Activated T-helper 2 cell treated with anti-CD3 and anti-CD28 coated beads, Interferon-gamma antibody, Interleukin-2, Interleukin-4, amounts not matched to agents 10 μg/mL and 5 μg/mL and 100 μg/mL, durations not matched to agents 14 hours and 24 hours and 36 hours (primary cell): Measurements from ENCODE around the gene CEACAM16. TPM values are rescaled to one million over a fixed set of nuclear protein-coding genes. Genes with fewer than 3 reads are reported as not detected.
"Not testable (repeated sequence)": the region's sequence is repeated elsewhere in the genome, so short reads cannot be mapped to it uniquely, and the experiment has no call there.

ENCODE experiments used
- DNase-seq: peaks from one replicate; pipeline ENCODE4 v3.0.0; 2021; ENCODE audit warnings: low spot score
- H3K27ac Mint-ChIP-seq: one replicate; pipeline ENCODE4 v1.8.0; 2021; ENCODE audit warnings: mixed read lengths
- H3K27me3 Mint-ChIP-seq: one replicate; pipeline ENCODE4 v1.8.0; 2021; ENCODE audit warnings: low read depth, mixed read lengths
- H3K36me3 Mint-ChIP-seq: one replicate; pipeline ENCODE4 v1.8.0; 2021; ENCODE audit warnings: low read depth, mixed read lengths
- H3K4me1 Mint-ChIP-seq: one replicate; pipeline ENCODE4 v1.8.0; 2021; ENCODE audit warnings: low read depth, mixed read lengths
- H3K4me3 Mint-ChIP-seq: one replicate; pipeline ENCODE4 v1.8.0; 2021; ENCODE audit warnings: low read depth, mild to moderate bottlenecking, moderate library complexity, mixed read lengths
- H3K9me3 Mint-ChIP-seq: one replicate; pipeline ENCODE4 v1.8.0; 2021; ENCODE audit warnings: mixed read lengths
- intact Hi-C: fragments of 100-400 bp; cut with micrococcal nuclease; formaldehyde crosslinking; loops from one replicate; pipeline ENCODE4 v1.15.1; 2023
- total RNA-seq: library from RNA; stranded (reverse); gene quantifications from 2 replicates; pipeline ENCODE4 v1.2.3, GENCODE V29; 2022

The CEACAM16 gene
- total RNA-seq, 1 donor from 2014 or later, result not detected

DNA sequence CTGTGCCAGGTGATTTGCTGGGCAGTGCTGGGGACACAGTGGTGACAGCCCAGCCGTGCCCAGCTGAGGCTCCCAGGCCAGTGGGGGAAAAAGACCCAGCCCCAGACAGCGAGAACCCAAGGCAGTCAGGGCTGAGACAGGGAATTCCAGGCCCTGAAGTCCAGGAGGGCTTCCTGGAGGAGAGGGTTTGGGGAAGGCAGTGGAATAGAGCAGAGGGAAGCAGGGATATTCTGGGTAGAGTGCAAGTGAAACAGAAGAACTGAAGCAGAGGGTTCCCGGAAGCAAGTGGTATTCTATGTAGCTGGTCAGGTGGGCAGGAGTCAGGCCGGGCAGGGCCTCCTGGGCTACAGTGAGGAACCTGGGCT, 1.3 kb upstream of the CEACAM16 start:
- H3K9me3 Mint-ChIP-seq, result no peaks in the 10 kb centered on the region
- no peak for DNase-seq
- H3K4me1 Mint-ChIP-seq, result peaks cover 9% of the 10 kb centered on the region
- H3K4me3 Mint-ChIP-seq, result no peak overlapping the region
- no peaks in the 10 kb centered on the region for H3K36me3 Mint-ChIP-seq
- intact Hi-C loops, result loop anchor here (10.0 kb wide), 1 partner anchor 147 kb away; the partner anchor contains the start of gene NECTIN2
- H3K27me3 Mint-ChIP-seq, result peaks cover 5% of the 10 kb centered on the region
- H3K27ac Mint-ChIP-seq, result no peak overlapping the region

DNA sequence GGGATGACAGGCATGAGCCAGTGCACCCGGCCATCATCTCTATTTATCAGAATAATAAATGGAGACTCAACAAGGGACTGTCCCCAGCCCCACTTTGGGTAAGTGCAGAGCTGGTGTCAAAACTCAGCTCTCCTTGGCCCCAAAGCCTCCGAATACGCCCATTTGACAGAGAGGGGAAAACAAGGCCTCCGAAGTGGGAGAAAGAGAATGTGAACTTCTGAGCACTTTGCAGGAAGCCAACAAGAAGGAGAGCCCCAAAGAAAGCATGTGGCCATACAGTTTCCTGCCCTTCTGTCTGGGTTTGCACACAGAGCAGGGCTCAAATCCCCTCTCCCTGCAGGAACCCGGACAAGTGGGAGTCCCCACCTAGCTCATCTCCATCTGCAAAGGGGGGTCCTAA, 1.6 kb downstream of the CEACAM16 start:
- no peaks in the 10 kb centered on the region for H3K4me1 Mint-ChIP-seq
- no peak overlapping the region for H3K4me3 Mint-ChIP-seq
- no peak overlapping the region for H3K27ac Mint-ChIP-seq
- intact Hi-C loops, result no loop called here
- peaks cover 2% of the 10 kb centered on the region for H3K27me3 Mint-ChIP-seq
- no peaks in the 10 kb centered on the region for H3K9me3 Mint-ChIP-seq
- no peak for DNase-seq
- H3K36me3 Mint-ChIP-seq, result no peaks in the 10 kb centered on the region

GRCh38 chr19:44701228-44701627, 2.3 kb downstream of the CEACAM16 start:
- Mint-ChIP-seq H3K36me3 (no peaks in the 10 kb centered on the region), H3K9me3 (no peaks in the 10 kb centered on the region)
- intact Hi-C loops, result no loop called here

DNA sequence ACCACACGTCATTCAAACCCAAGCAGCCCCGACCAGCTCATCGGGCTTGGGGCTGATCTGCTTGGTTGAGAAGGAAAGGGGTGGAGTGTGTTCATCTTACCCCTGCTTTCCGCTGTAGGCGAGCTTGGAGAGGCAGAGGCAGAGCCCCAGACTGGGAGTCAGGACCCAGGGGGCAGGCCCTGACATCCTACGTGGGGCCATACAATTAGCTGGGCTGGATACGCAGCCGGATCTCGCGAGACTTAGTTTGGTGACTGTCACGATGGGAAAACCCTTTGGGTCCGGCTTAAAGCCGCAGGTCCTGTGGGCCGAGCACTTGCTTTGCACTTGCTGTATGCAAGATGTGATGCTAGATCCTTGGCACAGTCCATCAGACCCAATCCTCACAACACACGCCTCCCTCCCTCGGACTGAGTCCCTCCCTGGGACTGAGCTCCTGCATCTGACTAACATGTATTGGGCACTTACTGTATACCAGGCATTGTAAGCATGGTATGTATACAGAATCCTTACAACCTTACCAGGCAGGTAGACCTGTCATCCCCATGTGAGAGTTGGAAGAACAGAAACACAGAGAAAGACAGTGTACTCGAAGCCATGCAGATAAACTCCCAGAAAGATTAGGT, 3.7 kb downstream of the CEACAM16 start:
- no peak for DNase-seq
- Mint-ChIP-seq H3K4me3 (no peak overlapping the region), H3K36me3 (no peaks in the 10 kb centered on the region), H3K27ac (no peak overlapping the region), H3K4me1 (no peaks in the 10 kb centered on the region), H3K27me3 (no peaks in the 10 kb centered on the region), H3K9me3 (no peaks in the 10 kb centered on the region)
- intact Hi-C loops, result no loop called here

More at GRCh38 chr19:44701228-44701627, 2.3 kb downstream of the CEACAM16 start:
- Mint-ChIP-seq H3K4me1 (no peaks in the 10 kb centered on the region), H3K27ac (no peak overlapping the region), H3K27me3 (no peaks in the 10 kb centered on the region), H3K4me3 (no peak overlapping the region)
- DNase-seq, result no peak

DNA sequence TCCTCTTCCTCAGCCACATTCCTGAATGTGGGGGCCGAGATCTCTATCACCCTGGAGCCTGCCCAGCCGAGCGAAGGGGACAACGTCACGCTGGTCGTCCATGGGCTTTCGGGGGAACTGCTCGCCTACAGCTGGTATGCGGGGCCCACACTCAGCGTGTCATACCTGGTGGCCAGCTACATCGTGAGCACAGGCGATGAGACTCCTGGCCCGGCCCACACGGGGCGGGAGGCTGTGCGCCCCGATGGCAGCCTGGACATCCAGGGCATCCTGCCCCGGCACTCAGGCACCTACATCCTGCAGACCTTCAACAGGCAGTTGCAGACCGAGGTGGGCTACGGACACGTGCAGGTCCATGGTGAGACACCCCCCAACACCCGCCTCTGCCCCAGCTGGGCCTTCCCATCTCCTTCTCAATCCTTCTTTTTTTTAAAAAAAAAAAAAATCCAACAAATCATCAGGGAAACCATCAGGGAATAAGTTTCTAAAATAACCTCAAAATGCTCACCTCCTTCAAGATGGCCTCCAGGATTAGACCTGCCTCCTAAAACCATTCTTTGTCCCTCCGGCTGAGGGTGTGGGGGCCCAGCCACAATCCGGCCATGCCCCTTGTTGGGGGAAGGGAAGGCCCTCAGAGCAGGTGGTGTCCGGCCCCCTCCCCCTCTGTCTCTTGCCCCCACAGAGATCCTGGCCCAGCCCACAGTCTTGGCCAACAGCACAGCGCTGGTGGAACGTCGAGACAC, 4.6 kb downstream of the CEACAM16 start:
- intact Hi-C loops, result no loop called here
- Mint-ChIP-seq H3K36me3 (no peaks in the 10 kb centered on the region), H3K27ac (no peak overlapping the region), H3K27me3 (no peaks in the 10 kb centered on the region), H3K4me1 (no peaks in the 10 kb centered on the region), H3K4me3 (no peak overlapping the region), H3K9me3 (no peaks in the 10 kb centered on the region)
- no peak for DNase-seq

GRCh38 chr19:44704982-44705381, 6.0 kb downstream of the CEACAM16 start:
- intact Hi-C loops, result no loop called here
- no peak overlapping the region for H3K4me3 Mint-ChIP-seq
- no peaks in the 10 kb centered on the region for H3K27me3 Mint-ChIP-seq
- H3K4me1 Mint-ChIP-seq, result no peaks in the 10 kb centered on the region
- H3K9me3 Mint-ChIP-seq, result no peaks in the 10 kb centered on the region
- no peak for DNase-seq
- H3K27ac Mint-ChIP-seq, result no peak overlapping the region
- no peaks in the 10 kb centered on the region for H3K36me3 Mint-ChIP-seq

GRCh38 chr19:44705502-44706010, 6.6 kb downstream of the CEACAM16 start:
- Mint-ChIP-seq H3K4me1 (no peaks in the 10 kb centered on the region), H3K9me3 (no peaks in the 10 kb centered on the region), H3K27ac (no peak overlapping the region), H3K4me3 (no peak overlapping the region), H3K36me3 (no peaks in the 10 kb centered on the region), H3K27me3 (no peaks in the 10 kb centered on the region)
- intact Hi-C loops, result no loop called here
- DNase-seq, result no peak

DNA sequence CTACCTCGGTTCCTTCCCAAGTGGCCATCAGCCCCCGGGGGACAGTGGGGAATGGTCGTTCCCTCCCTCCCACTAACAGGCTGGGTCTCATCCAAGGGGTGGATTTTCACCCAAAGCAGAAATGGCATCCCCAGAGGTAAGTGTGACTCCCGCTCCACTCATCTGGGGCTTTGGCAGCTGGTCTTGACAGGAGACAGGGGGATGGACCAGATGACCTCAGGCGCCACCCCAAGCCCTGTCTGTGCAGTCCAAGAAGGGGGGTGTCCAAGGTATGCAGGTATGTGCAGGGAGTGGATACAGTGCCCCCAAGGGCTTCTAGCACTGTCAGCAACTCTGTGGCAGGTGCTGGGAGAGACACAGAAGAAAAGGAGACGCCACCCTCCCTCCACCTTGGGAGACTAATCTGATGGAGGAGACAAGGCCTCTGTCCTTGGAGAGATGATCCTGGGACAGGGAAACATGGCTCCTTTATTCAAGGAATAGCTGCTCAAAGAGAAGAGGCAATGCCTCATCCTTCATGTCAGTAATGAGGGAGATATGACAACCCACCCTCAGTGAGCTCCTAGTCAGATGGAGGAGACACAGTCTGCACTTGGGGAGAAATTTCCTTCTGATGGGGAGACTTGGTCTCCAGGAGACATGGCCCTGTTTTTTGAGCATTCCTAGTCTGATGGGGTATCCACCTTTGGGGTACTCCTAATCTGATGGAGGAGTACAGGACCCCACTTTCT, 7.7 kb downstream of the CEACAM16 start:
- intact Hi-C loops, result no loop called here
- Mint-ChIP-seq H3K4me1 (peaks cover 4% of the 10 kb centered on the region), H3K4me3 (no peak overlapping the region), H3K27me3 (no peaks in the 10 kb centered on the region), H3K9me3 (no peaks in the 10 kb centered on the region), H3K36me3 (no peaks in the 10 kb centered on the region), H3K27ac (no peak overlapping the region)
- no peak for DNase-seq

- no peaks in the 10 kb centered on the region for H3K27me3 Mint-ChIP-seq
- H3K4me3 Mint-ChIP-seq, result no peak overlapping the region
- H3K36me3 Mint-ChIP-seq, result no peaks in the 10 kb centered on the region
- no peak for DNase-seq
- H3K27ac Mint-ChIP-seq, result no peak overlapping the region
- H3K9me3 Mint-ChIP-seq, result no peaks in the 10 kb centered on the region
- H3K4me1 Mint-ChIP-seq, result peaks cover 4% of the 10 kb centered on the region
- intact Hi-C loops, result no loop called here
Measured at GRCh38 chr19:44707794-44708193, 8.8 kb downstream of the CEACAM16 start.

DNA sequence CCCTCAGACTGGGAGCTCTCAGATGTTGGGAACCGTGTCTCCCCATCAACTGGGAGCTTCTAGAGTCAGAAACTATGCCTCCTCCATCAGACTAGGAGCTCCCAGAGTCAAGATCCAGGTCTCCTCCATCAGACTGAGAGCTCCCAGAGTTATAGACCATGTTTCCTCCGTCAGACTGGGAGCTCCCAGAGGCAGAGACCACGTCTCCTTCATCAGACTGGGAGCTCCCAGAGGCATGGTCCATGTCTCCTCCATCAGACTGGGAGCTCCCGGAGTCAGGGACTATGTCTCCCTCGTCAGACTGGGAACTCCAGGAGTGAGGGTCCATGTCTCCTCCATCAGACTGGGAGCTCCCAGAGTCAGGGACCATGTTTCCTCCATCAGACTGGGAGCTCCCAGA, 10.0 kb downstream of the CEACAM16 start:
- DNase-seq, result no peak
- Mint-ChIP-seq H3K27ac (no peak overlapping the region), H3K27me3 (no peaks in the 10 kb centered on the region), H3K4me3 (no peak overlapping the region), H3K36me3 (no peaks in the 10 kb centered on the region), H3K4me1 (peaks cover 4% of the 10 kb centered on the region), H3K9me3 (no peaks in the 10 kb centered on the region)
- intact Hi-C loops, result no loop called here

- H3K4me3 Mint-ChIP-seq, H3K9me3 Mint-ChIP-seq, H3K27ac Mint-ChIP-seq, intact Hi-C loops, H3K27me3 Mint-ChIP-seq, H3K4me1 Mint-ChIP-seq, DNase-seq, H3K36me3 Mint-ChIP-seq: not testable (repeated sequence)
Measured at GRCh38 chr19:44709434-44710266, 10.7 kb downstream of the CEACAM16 start.

DNA sequence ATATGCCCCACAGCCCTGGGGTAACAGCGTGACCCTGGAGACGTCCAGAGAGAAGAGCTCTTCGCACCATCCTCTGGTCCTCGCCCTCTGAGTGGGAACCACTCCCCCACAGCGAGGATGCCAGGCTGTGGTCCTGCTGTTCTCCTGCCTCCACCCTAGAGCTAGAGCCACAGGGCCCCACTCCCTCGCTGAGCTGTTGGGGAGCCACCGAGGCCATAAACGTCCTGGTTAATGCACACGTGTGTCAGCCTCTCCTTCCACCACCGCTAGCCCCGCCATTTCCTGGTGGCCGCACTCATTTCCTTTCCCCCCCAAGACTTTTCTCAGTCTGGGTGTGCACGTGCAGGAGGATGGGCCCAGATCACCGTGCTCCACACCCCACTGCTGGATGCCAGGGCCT, 11.5 kb downstream of the CEACAM16 start:
- no peak for DNase-seq
- Mint-ChIP-seq H3K9me3 (peaks cover 14% of the 10 kb centered on the region), H3K36me3 (peaks cover under 1% of the 10 kb centered on the region), H3K4me1 (peaks cover 4% of the 10 kb centered on the region), H3K27me3 (no peaks in the 10 kb centered on the region), H3K27ac (no peak overlapping the region), H3K4me3 (no peak overlapping the region)
- intact Hi-C loops, result no loop called here
